Stomach (tissue), 9 donors: ENCODE measurements around the gene TBC1D5. TPM values are rescaled to one million over a fixed set of nuclear protein-coding genes. Genes with fewer than 3 reads are reported as not detected.

Experiments used
- DNase-seq, 2 donors: peaks; one replicate each; pipeline versions ENCODE4 v3.0.0 to v3.0.0-alpha.2; 2013 to 2019
- H3K27ac ChIP-seq, 5 donors: fragments of 200-600 bp in 4 of 5; sonication (generic) in 4 of 5; one replicate each; pipeline ENCODE4 v1.5.1; 2013 to 2019; ENCODE audit warnings: mild to moderate bottlenecking in 1 of 5, moderate library complexity in 1 of 5
- H3K27me3 ChIP-seq, 3 donors: fragments of 200-600 bp; sonication (generic); one replicate each; pipeline ENCODE4 v1.5.1; 2017 to 2019; ENCODE audit warnings: mixed run types in 1 of 3
- H3K36me3 ChIP-seq, 4 donors: fragments of 200-600 bp; sonication (generic); 1 replicate in 3 of 4; 2 replicates in 1 of 4; pipeline ENCODE4 v1.5.1; 2016 to 2019
- H3K4me1 ChIP-seq, 4 donors: fragments of 200-600 bp; sonication (generic); one replicate each; pipeline ENCODE4 v1.5.1; 2016 to 2019
- H3K4me3 ChIP-seq, 4 donors: fragments of 200-600 bp; sonication (generic) in 3 of 4; one replicate each; pipeline ENCODE4 v1.5.1; 2016 to 2019; ENCODE audit warnings: mild to moderate bottlenecking in 1 of 4
- H3K9me3 ChIP-seq, 4 donors: fragments of 200-600 bp; sonication (generic); one replicate each; pipeline ENCODE4 v1.5.1; 2016 to 2019
- CTCF ChIP-seq, 7 experiments: fragments of 450-650 bp in 4 of 7; fragments of 200-600 bp in 3 of 7; sonication (generic) in 3 of 7; IDR thresholded peaks; one replicate each; pipeline ENCODE4 v1.5.1; 2016 to 2019; ENCODE audit warnings: antibody characterized with exemption in 7 of 7, control low read depth in 2 of 7, mild to moderate bottlenecking in 1 of 7
- EP300 ChIP-seq: sonication (generic); formaldehyde crosslinking; IDR thresholded peaks from one replicate; pipeline ENCODE4 v1.6.1; 2017; ENCODE audit warnings: antibody characterized with exemption
- POLR2A ChIP-seq, 4 donors: fragments of 450-650 bp; IDR thresholded peaks; one replicate each; pipeline ENCODE4 v1.6.1; 2016; ENCODE audit warnings: antibody characterized with exemption in 4 of 4, control low read depth in 2 of 4, mild to moderate bottlenecking in 1 of 4, moderate library complexity in 1 of 4
- POLR2AphosphoS5 ChIP-seq, 3 donors: sonication (generic); formaldehyde crosslinking; IDR thresholded peaks; one replicate each; pipeline ENCODE4 v1.6.1; 2016; ENCODE audit warnings: antibody characterized with exemption in 3 of 3
- WGBS, 5 donors: extraction: QIAGEN DNeasy Blood & Tissue Kit in 3 of 5; methylation state at CpG; one replicate each; pipeline versions ENCODE4 v1.1.5 to v1.1.7; 2013 to 2018; 5-methylcytosine and 5-hydroxymethylcytosine counted together
- intact Hi-C: fragments of 100-400 bp; cut with DNase I; formaldehyde crosslinking; loops from one replicate; pipeline ENCODE4 v1.15.1; 2023; ENCODE audit warnings: low total_unique reads
- polyA plus RNA-seq, 3 donors: library from polyadenylated mRNA; stranded (reverse); fragments of 200-250 nt; gene quantifications; one replicate each; pipeline ENCODE4 v1.2.3, GENCODE V29; 2013
- total RNA-seq, 5 donors: library from RNA; depleted of rRNA; stranded (reverse); fragments of >200 nt; gene quantifications; one replicate each; pipeline versions ENCODE4 v1.1.0 to v1.2.3, GENCODE V29; 2014 to 2016
- donor health status: healthy with polysubstance abuse.
- donor health status: Bipolar disorder and iron deficiency.
- donor health status: healthy.

TBC1D5 gene
- total and polyA plus RNA-seq, 8 donors, result 4.7 to 75.1 (median 32.0) TPM

GRCh38 chr3:17119201-17120072, 623.0 kb downstream of the TBC1D5 start:
- no peak for DNase-seq
- WGBS, 5 donors, result 81 to 93% (median 91%) methylated on average over 5 of the region's 5 CpGs
- peaks cover 0 to 5% (median 2%) of the 10 kb centered on the region in 4 donors for H3K9me3 ChIP-seq
- H3K27me3 ChIP-seq, result no peaks in the 10 kb centered on the region
- H3K4me1 ChIP-seq, result no peaks in the 10 kb centered on the region
- H3K4me3 ChIP-seq, result no peak overlapping the region
- H3K27ac ChIP-seq, result no peak overlapping the region
- intact Hi-C loops, result no loop called here
- no peak for TF ChIP-seq POLR2A (IDR thresholded peaks at IDR 0.05)
- no peak for TF ChIP-seq POLR2AphosphoS5 (IDR thresholded peaks at IDR 0.05)
- TF ChIP-seq CTCF (IDR thresholded peaks at IDR 0.05), result no peak
- TF ChIP-seq EP300, result no peak
- H3K36me3 ChIP-seq, result no peaks in the 10 kb centered on the region

GRCh38 chr3:17118771-17119170, 623.7 kb downstream of the TBC1D5 start:
- intact Hi-C loops, result no loop called here
- no peaks in the 10 kb centered on the region for H3K4me1 ChIP-seq
- no peaks in the 10 kb centered on the region for H3K36me3 ChIP-seq
- WGBS, 5 donors, result 87 to 95% (median 94%) methylated on average over 3 to 6 of the region's 6 CpGs
- no peak overlapping the region for H3K27ac ChIP-seq
- DNase-seq, result no peak
- H3K27me3 ChIP-seq, result no peaks in the 10 kb centered on the region
- peaks cover 0 to 5% (median 2%) of the 10 kb centered on the region in 4 donors for H3K9me3 ChIP-seq
- no peak overlapping the region for H3K4me3 ChIP-seq
- TF ChIP-seq POLR2A (IDR thresholded peaks at IDR 0.05) (no peak), CTCF (IDR thresholded peaks at IDR 0.05) (no peak), EP300 (no peak), POLR2AphosphoS5 (IDR thresholded peaks at IDR 0.05) (no peak)

GRCh38 chr3:17116007-17116600, 626.3 kb downstream of the TBC1D5 start:
- 38 to 61% (median 47%) methylated on average over 8 of the region's 8 CpGs for WGBS, 5 donors
- peak in 1 of 2 donors; percentile 19 for DNase-seq
- no peak overlapping the region for H3K27ac ChIP-seq
- H3K27me3 ChIP-seq, result no peaks in the 10 kb centered on the region
- TF ChIP-seq POLR2AphosphoS5 (IDR thresholded peaks at IDR 0.05), result no peak
- no peak for TF ChIP-seq CTCF (IDR thresholded peaks at IDR 0.05)
- no peak for TF ChIP-seq POLR2A (IDR thresholded peaks at IDR 0.05)
- no peak for TF ChIP-seq EP300
- intact Hi-C loops, result no loop called here
- no peaks in the 10 kb centered on the region for H3K9me3 ChIP-seq
- no peaks in the 10 kb centered on the region for H3K36me3 ChIP-seq
- no peaks in the 10 kb centered on the region for H3K4me1 ChIP-seq
- no peak overlapping the region for H3K4me3 ChIP-seq

- no peaks in the 10 kb centered on the region for H3K36me3 ChIP-seq
- H3K9me3 ChIP-seq, result no peaks in the 10 kb centered on the region
- H3K27ac ChIP-seq, result no peak overlapping the region
- no peak for TF ChIP-seq POLR2AphosphoS5 (IDR thresholded peaks at IDR 0.05)
- TF ChIP-seq POLR2A (IDR thresholded peaks at IDR 0.05), result no peak
- no peak for TF ChIP-seq EP300
- TF ChIP-seq CTCF (IDR thresholded peaks at IDR 0.05), result no peak
- no peaks in the 10 kb centered on the region for H3K4me1 ChIP-seq
- no peak for DNase-seq
- no peaks in the 10 kb centered on the region for H3K27me3 ChIP-seq
- WGBS, 5 donors, result 91 to 97% (median 94%) methylated on average over 3 of the region's 3 CpGs
- H3K4me3 ChIP-seq, result no peak overlapping the region
- intact Hi-C loops, result no loop called here
These were observed 627.2 kb downstream of the TBC1D5 start for GRCh38 chr3:17115186-17115585.
